ENCODE data around the gene TBX6.
A peak's percentile ranks its signal among the peaks of the same experiment; 100 is the strongest.
"Not testable (repeated sequence)": the region's sequence is repeated elsewhere in the genome, so short reads cannot be mapped to it uniquely, and the experiment has no call there.

The TBX6 gene

DNA sequence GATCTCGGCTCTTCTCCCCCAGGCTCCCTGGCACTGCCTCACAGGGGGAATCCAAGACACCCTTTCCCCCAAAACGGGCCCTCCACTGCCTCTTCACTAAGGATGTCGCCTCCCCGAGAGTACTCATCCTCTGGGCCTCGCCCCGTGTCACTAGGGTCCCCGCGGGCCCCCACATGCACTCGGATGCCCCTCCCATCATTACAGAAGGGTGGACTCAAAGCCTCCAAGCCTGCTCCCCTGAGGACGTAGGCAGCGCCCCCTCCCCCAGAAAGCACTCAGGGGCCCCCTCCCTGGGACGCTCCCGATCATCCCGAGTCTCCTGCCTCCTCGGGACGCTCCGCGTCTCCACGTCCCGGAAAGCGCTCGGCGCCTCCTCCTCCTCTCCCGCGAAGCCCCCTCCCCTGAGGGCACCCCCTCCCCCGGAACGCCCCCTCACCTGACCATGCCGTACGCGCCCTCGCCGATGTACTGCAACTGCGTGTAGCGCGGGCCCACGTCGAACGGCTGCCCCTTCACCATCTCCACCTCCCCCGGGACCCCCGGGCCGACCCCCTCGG lies 31.0 kb upstream of the TBX6 start:
- no peaks in the 10 kb centered on the region for H3K27me3 ChIP-seq (ENCODE audit: control insufficient read depth in 5 of 5, insufficient read depth in 4 of 5, low read length in 5 of 5)
- peak overlapping the region; percentile 73 to 93 (median 88) for H3K9ac ChIP-seq (ENCODE audit: low read length in 5 of 5)
- H3K36me3 ChIP-seq (ENCODE audit: control insufficient read depth in 5 of 5, insufficient read depth in 5 of 5, low read length in 5 of 5), result peaks cover 6 to 32% (median 24%) of the 10 kb centered on the region in 5 donors
- H3K27ac ChIP-seq (ENCODE audit: low read depth, low read length), result peak overlapping the region; percentile 95
- H3K9me3 ChIP-seq (ENCODE audit: control insufficient read depth in 5 of 5, low read length in 5 of 5), result no peaks in the 10 kb centered on the region
- peaks cover 6 to 32% (median 26%) of the 10 kb centered on the region in 5 donors for H3K4me1 ChIP-seq (ENCODE audit: control insufficient read depth in 5 of 5, insufficient read depth in 5 of 5, low read length in 5 of 5)
- peak overlapping the region; percentile 61 to 85 (median 82) for H3K4me3 ChIP-seq (ENCODE audit: low read depth in 1 of 5, low read length in 5 of 5)

DNA sequence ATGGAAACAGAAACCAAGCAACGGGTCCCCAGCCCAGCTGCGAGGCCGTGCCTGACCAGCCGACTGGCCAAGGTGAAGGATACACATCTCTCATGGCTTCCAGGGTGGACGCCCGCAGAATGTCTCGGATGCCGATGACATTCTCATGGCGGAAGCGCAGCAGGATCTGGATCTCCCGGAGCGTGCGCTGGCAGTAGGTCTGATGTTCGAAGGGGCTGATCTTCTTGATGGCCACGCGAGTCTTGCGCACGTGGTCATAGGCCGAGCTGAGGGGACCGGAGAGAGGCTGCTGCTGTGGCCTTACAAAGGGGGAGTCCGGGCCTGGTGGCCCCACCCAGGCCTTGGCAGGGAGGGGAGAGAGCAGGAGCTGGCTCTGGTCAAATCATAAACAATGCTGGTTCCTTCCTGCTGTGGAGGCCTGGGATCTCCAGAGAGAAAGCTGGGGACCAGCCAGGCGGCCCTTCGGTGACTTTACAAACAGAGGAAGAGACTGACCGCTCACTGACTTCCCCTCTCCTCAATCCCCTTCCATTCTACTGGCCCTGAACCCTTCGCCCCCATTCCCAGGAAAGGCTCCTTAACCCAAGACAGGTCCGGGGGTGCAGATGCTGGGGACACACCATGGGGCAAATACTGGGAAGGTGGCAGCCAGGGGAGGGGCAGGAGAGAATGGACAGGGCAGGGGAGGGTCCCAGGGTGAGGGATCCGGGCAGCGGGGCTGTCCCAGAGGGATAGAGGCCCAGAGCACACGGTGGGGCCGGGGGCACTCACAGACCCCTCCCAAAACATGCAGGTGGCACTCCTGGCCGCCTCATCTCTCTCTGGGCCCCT lies 30.2 kb upstream of the TBX6 start:
- peaks cover 6 to 39% (median 31%) of the 10 kb centered on the region in 5 donors for H3K36me3 ChIP-seq (ENCODE audit: control insufficient read depth in 5 of 5, insufficient read depth in 5 of 5, low read length in 5 of 5)
- H3K27ac ChIP-seq (ENCODE audit: low read depth, low read length), result peak overlapping the region; percentile 95
- no peaks in the 10 kb centered on the region for H3K9me3 ChIP-seq (ENCODE audit: control insufficient read depth in 5 of 5, low read length in 5 of 5)
- H3K4me1 ChIP-seq (ENCODE audit: control insufficient read depth in 5 of 5, insufficient read depth in 5 of 5, low read length in 5 of 5), result peaks cover 6 to 32% (median 26%) of the 10 kb centered on the region in 5 donors
- no peaks in the 10 kb centered on the region for H3K27me3 ChIP-seq (ENCODE audit: control insufficient read depth in 5 of 5, insufficient read depth in 4 of 5, low read length in 5 of 5)
- peak overlapping the region; percentile 67 to 85 (median 82) for H3K4me3 ChIP-seq (ENCODE audit: low read depth in 1 of 5, low read length in 5 of 5)
- peak overlapping the region; percentile 73 to 93 (median 88) for H3K9ac ChIP-seq (ENCODE audit: low read length in 5 of 5)

DNA sequence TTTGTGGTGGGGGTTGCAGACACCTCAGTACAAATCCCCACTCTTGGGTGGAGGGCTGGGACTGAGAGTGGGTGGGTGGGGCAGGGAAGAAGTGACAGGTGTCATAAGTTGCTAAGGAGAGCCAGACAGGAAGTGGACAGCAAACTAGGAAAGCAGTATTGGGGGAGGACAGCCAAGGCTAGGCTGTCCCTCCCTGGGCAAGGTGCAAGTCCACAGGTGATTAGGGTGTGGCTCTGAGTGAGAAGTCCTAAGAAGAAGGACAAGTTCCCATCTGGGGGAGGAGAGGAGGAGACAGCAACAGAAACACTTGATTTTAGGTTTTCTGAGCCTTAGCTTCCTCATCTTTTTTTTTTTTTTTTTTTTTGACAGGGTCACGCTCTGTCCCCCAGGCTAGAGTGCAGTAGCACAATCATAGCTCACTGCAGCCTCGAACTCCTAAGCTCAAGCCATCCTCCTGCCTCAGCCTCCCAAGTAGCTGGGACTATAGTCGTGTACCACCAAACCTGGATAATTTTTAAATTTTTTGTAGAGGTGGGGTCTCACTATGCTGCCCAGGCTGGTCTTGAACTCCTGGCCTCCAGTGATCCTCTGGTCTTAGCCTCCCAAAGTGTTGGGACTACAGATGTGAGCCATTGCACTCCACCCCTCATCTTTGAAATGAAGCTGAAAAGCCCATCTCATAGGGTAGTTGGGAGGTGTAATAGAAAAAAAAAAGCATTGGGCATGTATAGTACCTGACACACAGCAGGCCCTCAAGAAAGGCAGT lies 28.8 kb upstream of the TBX6 start:
- no peak overlapping the region for H3K27ac ChIP-seq (ENCODE audit: low read depth, low read length)
- H3K4me3 ChIP-seq (ENCODE audit: low read depth in 1 of 5, low read length in 5 of 5), result no peak overlapping the region

DNA sequence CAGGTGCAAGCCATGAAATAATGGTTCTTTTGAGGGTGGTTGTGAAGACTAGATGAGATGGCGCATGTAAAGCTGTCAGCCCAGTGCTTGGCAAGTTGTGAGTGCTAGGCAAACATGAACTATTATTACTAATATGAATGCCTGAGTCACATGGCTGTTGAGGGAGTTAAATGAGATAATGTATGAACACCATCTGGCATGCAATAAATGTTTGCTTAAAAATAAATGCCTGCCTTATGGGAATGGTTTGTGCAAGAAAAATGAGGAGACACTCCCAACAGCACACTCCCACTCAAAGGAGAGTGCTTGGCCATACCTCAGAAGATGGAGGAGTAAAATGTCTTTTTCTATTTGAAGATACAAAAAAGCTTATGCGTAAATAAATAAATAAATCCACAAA lies 27.7 kb upstream of the TBX6 start:
- Histone ChIP-seq H3K27ac (ENCODE audit: low read depth, low read length) (no peak overlapping the region), H3K36me3 (ENCODE audit: control insufficient read depth in 5 of 5, insufficient read depth in 5 of 5, low read length in 5 of 5) (peaks cover 6 to 57% (median 49%) of the 10 kb centered on the region in 5 donors), H3K9ac (ENCODE audit: low read length in 5 of 5) (no peak overlapping the region)

More for the DNA sequence above, 28.8 kb upstream of the TBX6 start:
- no peak overlapping the region for H3K9ac ChIP-seq (ENCODE audit: low read length in 5 of 5)
- H3K4me1 ChIP-seq (ENCODE audit: control insufficient read depth in 5 of 5, insufficient read depth in 5 of 5, low read length in 5 of 5), result peaks cover 6 to 33% (median 27%) of the 10 kb centered on the region in 5 donors
- H3K9me3 ChIP-seq (ENCODE audit: control insufficient read depth in 5 of 5, low read length in 5 of 5), result no peaks in the 10 kb centered on the region
- peaks cover 6 to 51% (median 43%) of the 10 kb centered on the region in 5 donors for H3K36me3 ChIP-seq (ENCODE audit: control insufficient read depth in 5 of 5, insufficient read depth in 5 of 5, low read length in 5 of 5)
- H3K27me3 ChIP-seq (ENCODE audit: control insufficient read depth in 5 of 5, insufficient read depth in 4 of 5, low read length in 5 of 5), result no peaks in the 10 kb centered on the region

DNA sequence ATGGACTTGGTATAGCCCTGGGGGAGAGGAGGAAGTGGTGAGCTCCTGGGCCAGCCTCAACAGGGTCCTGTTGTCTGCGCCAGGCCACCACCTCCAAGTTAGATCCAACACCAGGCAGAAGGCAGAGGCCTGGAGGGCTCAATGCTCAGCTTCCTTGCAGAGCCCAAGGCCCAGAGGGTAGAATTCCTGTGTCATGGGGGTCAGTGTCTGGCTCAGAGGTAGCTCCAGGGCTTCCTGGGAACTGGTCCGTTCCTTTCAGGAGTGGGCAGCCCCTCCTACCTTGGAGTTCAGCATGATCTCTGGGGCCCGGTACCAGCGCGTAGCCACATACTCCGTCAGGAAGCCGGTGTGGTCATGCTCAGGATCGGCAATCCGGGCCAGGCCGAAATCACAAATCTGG lies 26.0 kb upstream of the TBX6 start:
- no peaks in the 10 kb centered on the region for H3K9me3 ChIP-seq (ENCODE audit: control insufficient read depth in 5 of 5, low read length in 5 of 5)
- H3K27me3 ChIP-seq (ENCODE audit: control insufficient read depth in 5 of 5, insufficient read depth in 4 of 5, low read length in 5 of 5), result no peaks in the 10 kb centered on the region
- no peak overlapping the region for H3K27ac ChIP-seq (ENCODE audit: low read depth, low read length)
- no peak overlapping the region for H3K4me3 ChIP-seq (ENCODE audit: low read depth in 1 of 5, low read length in 5 of 5)
- peaks cover 9 to 46% (median 43%) of the 10 kb centered on the region in 5 donors for H3K4me1 ChIP-seq (ENCODE audit: control insufficient read depth in 5 of 5, insufficient read depth in 5 of 5, low read length in 5 of 5)
- H3K36me3 ChIP-seq (ENCODE audit: control insufficient read depth in 5 of 5, insufficient read depth in 5 of 5, low read length in 5 of 5), result peaks cover 6 to 71% (median 60%) of the 10 kb centered on the region in 5 donors
- no peak overlapping the region for H3K9ac ChIP-seq (ENCODE audit: low read length in 5 of 5)

More for the DNA sequence above, 27.7 kb upstream of the TBX6 start:
- no peak overlapping the region for H3K4me3 ChIP-seq (ENCODE audit: low read depth in 1 of 5, low read length in 5 of 5)
- H3K27me3 ChIP-seq (ENCODE audit: control insufficient read depth in 5 of 5, insufficient read depth in 4 of 5, low read length in 5 of 5), result no peaks in the 10 kb centered on the region
- no peaks in the 10 kb centered on the region for H3K9me3 ChIP-seq (ENCODE audit: control insufficient read depth in 5 of 5, low read length in 5 of 5)
- H3K4me1 ChIP-seq (ENCODE audit: control insufficient read depth in 5 of 5, insufficient read depth in 5 of 5, low read length in 5 of 5), result peaks cover 6 to 40% (median 36%) of the 10 kb centered on the region in 5 donors

DNA sequence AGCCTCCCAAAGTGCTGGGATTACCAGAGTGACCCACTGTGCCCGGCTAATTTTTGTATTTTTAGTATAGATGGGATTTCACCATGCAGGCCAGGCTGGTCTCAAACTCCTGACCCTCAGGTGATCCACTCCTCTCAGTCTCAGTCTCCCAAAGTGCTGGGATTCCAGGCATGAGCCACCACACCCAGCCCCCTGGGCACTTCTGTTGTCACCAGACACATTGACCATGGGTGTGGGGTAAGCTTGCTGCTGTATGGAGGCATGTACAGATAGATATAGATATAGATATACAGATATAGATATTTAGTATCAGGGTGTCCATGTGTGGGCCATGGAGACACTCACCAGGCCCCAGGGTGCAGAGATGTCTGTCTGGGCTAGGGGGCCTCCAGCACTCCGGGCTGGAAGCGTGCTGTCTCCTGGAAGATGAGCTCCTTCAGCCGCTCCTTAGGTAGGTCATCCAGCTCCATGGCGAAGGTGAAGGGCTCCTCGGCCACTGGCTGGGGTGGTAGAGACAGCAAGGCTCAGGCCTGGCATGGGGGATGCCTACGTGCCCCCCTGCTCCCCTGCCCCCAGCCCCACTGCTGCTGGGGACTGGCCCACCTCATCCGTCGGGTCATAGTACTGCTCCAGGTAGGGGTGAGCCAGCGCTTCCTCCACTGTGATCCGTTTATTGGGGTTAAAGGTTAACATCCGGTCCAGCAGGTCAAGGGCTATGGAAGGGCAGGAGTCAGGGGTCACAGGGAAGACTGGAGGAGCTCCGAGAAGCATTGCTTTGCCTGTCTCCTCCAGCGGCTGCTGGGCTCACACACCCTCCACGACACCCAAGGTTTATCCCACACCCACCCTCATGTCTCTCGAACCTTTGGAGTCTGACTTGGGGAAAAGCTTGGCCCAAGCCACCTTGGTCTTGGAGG lies 24.8 kb upstream of the TBX6 start:
- H3K36me3 ChIP-seq (ENCODE audit: control insufficient read depth in 5 of 5, insufficient read depth in 5 of 5, low read length in 5 of 5), result peaks cover 6 to 81% (median 64%) of the 10 kb centered on the region in 5 donors
- peaks cover 4 to 36% (median 31%) of the 10 kb centered on the region in 5 donors for H3K4me1 ChIP-seq (ENCODE audit: control insufficient read depth in 5 of 5, insufficient read depth in 5 of 5, low read length in 5 of 5)
- no peak overlapping the region for H3K27ac ChIP-seq (ENCODE audit: low read depth, low read length)

DNA sequence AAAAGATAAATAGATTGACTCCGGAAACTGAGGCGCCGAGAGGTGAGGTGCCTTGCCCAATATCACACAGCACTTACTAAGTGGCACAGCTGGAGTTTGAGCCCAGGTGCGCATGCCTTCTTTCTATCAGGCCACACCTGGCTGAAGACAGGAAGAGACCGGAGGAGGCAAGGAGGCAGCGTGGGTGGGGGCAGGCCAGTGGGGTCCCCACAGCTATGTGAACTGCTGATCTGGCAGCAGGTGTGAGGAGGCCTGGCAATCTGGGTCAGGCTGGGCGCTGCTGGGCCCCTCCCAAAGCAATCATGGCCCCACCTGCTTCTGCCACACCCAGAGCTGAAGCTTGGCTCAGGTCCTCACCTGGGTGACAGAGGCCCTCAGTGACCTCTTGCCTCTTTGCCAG lies 23.5 kb upstream of the TBX6 start:
- no peaks in the 10 kb centered on the region for H3K9me3 ChIP-seq (ENCODE audit: control insufficient read depth in 5 of 5, low read length in 5 of 5)
- no peak overlapping the region for H3K9ac ChIP-seq (ENCODE audit: low read length in 5 of 5)
- peaks cover 2 to 28% (median 24%) of the 10 kb centered on the region in 5 donors for H3K4me1 ChIP-seq (ENCODE audit: control insufficient read depth in 5 of 5, insufficient read depth in 5 of 5, low read length in 5 of 5)
- no peak overlapping the region for H3K4me3 ChIP-seq (ENCODE audit: low read depth in 1 of 5, low read length in 5 of 5)
- no peaks in the 10 kb centered on the region for H3K27me3 ChIP-seq (ENCODE audit: control insufficient read depth in 5 of 5, insufficient read depth in 4 of 5, low read length in 5 of 5)
- H3K27ac ChIP-seq (ENCODE audit: low read depth, low read length), result no peak overlapping the region
- peaks cover 6 to 92% (median 68%) of the 10 kb centered on the region in 5 donors for H3K36me3 ChIP-seq (ENCODE audit: control insufficient read depth in 5 of 5, insufficient read depth in 5 of 5, low read length in 5 of 5)

More for the DNA sequence above, 24.8 kb upstream of the TBX6 start:
- H3K9ac ChIP-seq (ENCODE audit: low read length in 5 of 5), result no peak overlapping the region
- H3K27me3 ChIP-seq (ENCODE audit: control insufficient read depth in 5 of 5, insufficient read depth in 4 of 5, low read length in 5 of 5), result no peaks in the 10 kb centered on the region
- H3K9me3 ChIP-seq (ENCODE audit: control insufficient read depth in 5 of 5, low read length in 5 of 5), result no peaks in the 10 kb centered on the region
- no peak overlapping the region for H3K4me3 ChIP-seq (ENCODE audit: low read depth in 1 of 5, low read length in 5 of 5)

DNA sequence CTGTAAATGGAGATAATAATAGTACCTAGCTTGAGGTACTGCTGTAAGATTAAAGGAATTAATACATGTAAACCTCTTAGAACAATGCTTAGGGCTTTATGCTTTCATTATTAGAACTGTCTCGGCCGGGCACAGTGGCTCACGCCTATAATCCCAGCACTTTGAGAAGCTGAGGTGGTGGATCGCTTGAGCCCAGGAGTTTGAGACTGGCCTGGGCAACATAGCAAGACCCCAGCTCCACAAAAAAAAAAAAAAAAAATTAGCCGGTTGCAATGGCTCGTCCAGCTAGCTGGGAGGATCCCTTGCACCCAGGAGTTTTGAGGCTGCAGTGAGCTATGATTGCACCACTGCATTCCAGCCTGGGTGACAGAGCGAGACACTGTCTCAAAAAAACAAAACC lies 23.1 kb upstream of the TBX6 start:
- H3K27me3 ChIP-seq (ENCODE audit: control insufficient read depth in 5 of 5, insufficient read depth in 4 of 5, low read length in 5 of 5); H3K27ac ChIP-seq (ENCODE audit: low read depth, low read length); H3K9ac ChIP-seq (ENCODE audit: low read length in 5 of 5); H3K9me3 ChIP-seq (ENCODE audit: control insufficient read depth in 5 of 5, low read length in 5 of 5); H3K4me3 ChIP-seq (ENCODE audit: low read depth in 1 of 5, low read length in 5 of 5): not testable (repeated sequence)
- peaks cover 6 to 94% (median 66%) of the 10 kb centered on the region in 5 donors for H3K36me3 ChIP-seq (ENCODE audit: control insufficient read depth in 5 of 5, insufficient read depth in 5 of 5, low read length in 5 of 5)
- H3K4me1 ChIP-seq (ENCODE audit: control insufficient read depth in 5 of 5, insufficient read depth in 5 of 5, low read length in 5 of 5), result peaks cover 2 to 28% (median 24%) of the 10 kb centered on the region in 5 donors

DNA sequence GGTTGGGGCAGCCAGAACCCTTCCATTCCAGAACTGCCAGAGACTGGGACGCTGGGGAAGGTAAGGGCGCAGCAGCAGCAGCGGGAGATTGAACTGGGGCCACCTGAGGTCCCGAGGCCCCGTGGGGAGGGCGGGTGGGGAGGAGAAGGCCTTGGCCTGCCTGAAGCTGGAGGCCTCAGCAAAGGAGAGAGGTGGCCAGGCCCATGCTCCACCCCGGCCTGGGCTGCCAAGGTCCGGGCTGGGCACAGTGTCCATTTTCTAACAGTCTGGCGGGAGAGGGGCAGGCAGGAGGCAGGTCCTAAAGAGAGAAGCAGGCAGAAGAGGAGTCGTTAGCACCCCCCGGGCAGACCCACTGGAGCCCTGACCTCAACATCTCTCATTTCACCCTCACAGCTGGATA lies 22.7 kb upstream of the TBX6 start:
- peaks cover 4 to 94% (median 64%) of the 10 kb centered on the region in 5 donors for H3K36me3 ChIP-seq (ENCODE audit: control insufficient read depth in 5 of 5, insufficient read depth in 5 of 5, low read length in 5 of 5)

More for the DNA sequence above, 22.7 kb upstream of the TBX6 start:
- H3K27me3 ChIP-seq (ENCODE audit: control insufficient read depth in 5 of 5, insufficient read depth in 4 of 5, low read length in 5 of 5), result no peaks in the 10 kb centered on the region
- no peak overlapping the region for H3K27ac ChIP-seq (ENCODE audit: low read depth, low read length)
- H3K4me1 ChIP-seq (ENCODE audit: control insufficient read depth in 5 of 5, insufficient read depth in 5 of 5, low read length in 5 of 5), result peaks cover 2 to 28% (median 24%) of the 10 kb centered on the region in 5 donors
- H3K9me3 ChIP-seq (ENCODE audit: control insufficient read depth in 5 of 5, low read length in 5 of 5), result no peaks in the 10 kb centered on the region
- H3K9ac ChIP-seq (ENCODE audit: low read length in 5 of 5), result no peak overlapping the region
- no peak overlapping the region for H3K4me3 ChIP-seq (ENCODE audit: low read depth in 1 of 5, low read length in 5 of 5)
